Skeletal muscle satellite cell (primary cell): ENCODE measurements around the gene SIRPA. TPM values are rescaled to one million over a fixed set of nuclear protein-coding genes. Genes with fewer than 3 reads are reported as not detected.
A peak's percentile ranks its signal among the peaks of the same experiment; 100 is the strongest.

Experiments used
- H3K27me3 ChIP-seq: 2 replicates; pipeline ENCODE4 v1.7.0; 2013; ENCODE audit warnings: low read length; ENCODE audit not compliant: control insufficient read depth, insufficient read depth
- H3K36me3 ChIP-seq: 2 replicates; pipeline ENCODE4 v1.7.0; 2013; ENCODE audit warnings: mild to moderate bottlenecking, control low read depth, low read length; ENCODE audit not compliant: insufficient read depth
- H3K4me1 ChIP-seq: 2 replicates; pipeline ENCODE4 v1.7.0; 2013; ENCODE audit warnings: low read length; ENCODE audit not compliant: control insufficient read depth, insufficient read depth
- H3K4me2 ChIP-seq: 2 replicates; pipeline ENCODE4 v1.7.0; 2013; ENCODE audit warnings: mild to moderate bottlenecking, low read length
- H3K4me3 ChIP-seq: 2 replicates; pipeline ENCODE4 v1.7.0; 2013; ENCODE audit warnings: low read length
- H3K9ac ChIP-seq: 2 replicates; pipeline ENCODE4 v1.7.0; 2013; ENCODE audit warnings: mild to moderate bottlenecking, low read depth, low read length, moderate library complexity
- H3K9me3 ChIP-seq: replicated peaks from 2 replicates; pipeline ENCODE4 v1.7.0; 2013; ENCODE audit warnings: mild to moderate bottlenecking, control low read depth, low read length
- total RNA-seq: library from RNA; depleted of rRNA; stranded (reverse); fragments of >200 nt; gene quantifications from 2 replicates; pipeline ENCODE4 v1.2.3, GENCODE V29; 2012; rRNA removed

The SIRPA gene
- 4.6 and 5.1 TPM in 2 replicates for total RNA-seq

- Histone ChIP-seq H3K36me3 (peaks cover 7% of the 10 kb centered on the region), H3K4me2 (peak within 1 kb of the TSS; percentile 99), H3K4me3 (peak within 1 kb of the TSS; percentile 85), H3K4me1 (peaks cover 43% of the 10 kb centered on the region), H3K9ac (peak within 1 kb of the TSS; percentile 96), H3K9me3 (no peaks in the 10 kb centered on the region), H3K27me3 (no peaks in the 10 kb centered on the region)
Observed at GRCh38 chr20:1894951-1895673, at the start of gene SIRPA. Gene SIRPA (plus strand): TSS chr20:1895407. CDS start chr20:1895448, 41 bp downstream.

- Histone ChIP-seq H3K36me3 (no peaks in the 10 kb centered on the region), H3K9ac (no peak overlapping the region), H3K4me1 (peaks cover 23% of the 10 kb centered on the region), H3K9me3 (no peaks in the 10 kb centered on the region), H3K27me3 (no peaks in the 10 kb centered on the region), H3K4me2 (no peak overlapping the region), H3K4me3 (no peak overlapping the region)
Observed at GRCh38 chr20:1845701-1846100, 49.5 kb upstream of the SIRPA start.

- H3K9ac ChIP-seq, result no peak overlapping the region
- peaks cover 16% of the 10 kb centered on the region for H3K4me1 ChIP-seq
- no peak overlapping the region for H3K4me2 ChIP-seq
- no peaks in the 10 kb centered on the region for H3K9me3 ChIP-seq
- H3K36me3 ChIP-seq, result no peaks in the 10 kb centered on the region
- no peaks in the 10 kb centered on the region for H3K27me3 ChIP-seq
- H3K4me3 ChIP-seq, result no peak overlapping the region
Observed at GRCh38 chr20:1846341-1846740, 48.9 kb upstream of the SIRPA start.

- no peaks in the 10 kb centered on the region for H3K27me3 ChIP-seq
- H3K4me2 ChIP-seq, result no peak overlapping the region
- H3K9me3 ChIP-seq, result no peaks in the 10 kb centered on the region
- no peak overlapping the region for H3K9ac ChIP-seq
- no peak overlapping the region for H3K4me3 ChIP-seq
- H3K4me1 ChIP-seq, result peaks cover 11% of the 10 kb centered on the region
- H3K36me3 ChIP-seq, result no peaks in the 10 kb centered on the region
Observed at GRCh38 chr20:1846876-1847275, 48.3 kb upstream of the SIRPA start.

- Histone ChIP-seq H3K4me3 (no peak overlapping the region), H3K4me1 (peaks cover 6% of the 10 kb centered on the region), H3K9me3 (no peaks in the 10 kb centered on the region), H3K27me3 (no peaks in the 10 kb centered on the region), H3K9ac (no peak overlapping the region), H3K4me2 (no peak overlapping the region), H3K36me3 (no peaks in the 10 kb centered on the region)
Observed at GRCh38 chr20:1847780-1848179, 47.4 kb upstream of the SIRPA start.

- peaks cover 6% of the 10 kb centered on the region for H3K4me1 ChIP-seq
Observed at GRCh38 chr20:1848373-1848772, 46.8 kb upstream of the SIRPA start.

GRCh38 chr20:1851396-1851795 is 43.8 kb upstream of the SIRPA start:
- Histone ChIP-seq H3K4me2 (no peak overlapping the region), H3K9me3 (no peaks in the 10 kb centered on the region), H3K4me1 (peaks cover 7% of the 10 kb centered on the region), H3K27me3 (no peaks in the 10 kb centered on the region), H3K36me3 (no peaks in the 10 kb centered on the region), H3K9ac (no peak overlapping the region), H3K4me3 (no peak overlapping the region)

More at GRCh38 chr20:1848373-1848772, 46.8 kb upstream of the SIRPA start:
- Histone ChIP-seq H3K4me2 (no peak overlapping the region), H3K4me3 (no peak overlapping the region), H3K27me3 (no peaks in the 10 kb centered on the region), H3K9me3 (no peaks in the 10 kb centered on the region), H3K36me3 (no peaks in the 10 kb centered on the region), H3K9ac (no peak overlapping the region)

GRCh38 chr20:1853473-1853872 is 41.7 kb upstream of the SIRPA start:
- no peak overlapping the region for H3K4me3 ChIP-seq
- no peaks in the 10 kb centered on the region for H3K9me3 ChIP-seq
- no peak overlapping the region for H3K4me2 ChIP-seq
- no peak overlapping the region for H3K9ac ChIP-seq
- H3K36me3 ChIP-seq, result no peaks in the 10 kb centered on the region
- no peaks in the 10 kb centered on the region for H3K27me3 ChIP-seq
- H3K4me1 ChIP-seq, result peaks cover 7% of the 10 kb centered on the region

GRCh38 chr20:1854246-1854645 is 41.0 kb upstream of the SIRPA start:
- Histone ChIP-seq H3K27me3 (no peaks in the 10 kb centered on the region), H3K9ac (no peak overlapping the region), H3K36me3 (no peaks in the 10 kb centered on the region), H3K4me2 (no peak overlapping the region), H3K4me3 (no peak overlapping the region), H3K4me1 (peaks cover 7% of the 10 kb centered on the region), H3K9me3 (no peaks in the 10 kb centered on the region)

- H3K4me2 ChIP-seq, result no peak overlapping the region
- no peaks in the 10 kb centered on the region for H3K36me3 ChIP-seq
- no peaks in the 10 kb centered on the region for H3K9me3 ChIP-seq
- no peak overlapping the region for H3K4me3 ChIP-seq
- H3K4me1 ChIP-seq, result peaks cover 12% of the 10 kb centered on the region
- H3K27me3 ChIP-seq, result no peaks in the 10 kb centered on the region
- no peak overlapping the region for H3K9ac ChIP-seq
Observed at GRCh38 chr20:1855109-1855508, 40.1 kb upstream of the SIRPA start.

- H3K4me3 ChIP-seq, result no peak overlapping the region
Observed at GRCh38 chr20:1855690-1856089, 39.5 kb upstream of the SIRPA start.

GRCh38 chr20:1856424-1856823 is 38.8 kb upstream of the SIRPA start:
- no peak overlapping the region for H3K4me3 ChIP-seq
- peaks cover 25% of the 10 kb centered on the region for H3K4me1 ChIP-seq
- H3K36me3 ChIP-seq, result no peaks in the 10 kb centered on the region
- H3K4me2 ChIP-seq, result no peak overlapping the region
- no peaks in the 10 kb centered on the region for H3K9me3 ChIP-seq
- H3K27me3 ChIP-seq, result no peaks in the 10 kb centered on the region
- H3K9ac ChIP-seq, result no peak overlapping the region

More at GRCh38 chr20:1855690-1856089, 39.5 kb upstream of the SIRPA start:
- no peak overlapping the region for H3K9ac ChIP-seq
- H3K27me3 ChIP-seq, result no peaks in the 10 kb centered on the region
- H3K36me3 ChIP-seq, result no peaks in the 10 kb centered on the region
- no peak overlapping the region for H3K4me2 ChIP-seq
- H3K4me1 ChIP-seq, result peaks cover 18% of the 10 kb centered on the region
- H3K9me3 ChIP-seq, result no peaks in the 10 kb centered on the region
